Pancreas (tissue), 10 donors: ENCODE results near the gene LCN12. TPM values are rescaled to one million over a fixed set of nuclear protein-coding genes. Genes with fewer than 3 reads are reported as not detected.

Experiments
- ATAC-seq, 4 donors: fragments of 200-7000 bp; cut with Tn5 transposase; one replicate each; pipeline versions ENCODE4 v1.8.0 to v1.9.1; 2020; ENCODE audit warnings: mild to moderate bottlenecking in 4 of 4, moderate library complexity in 4 of 4
- DNase-seq, 6 donors: peaks; one replicate each; pipeline ENCODE4 v3.0.0-alpha.2; 2020
- FAIRE-seq: peaks from 2 replicates; lab custom pipeline; 2012; peaks lifted over from hg19 to GRCh38; lab: Jason Lieb, UNC
- H3K27ac ChIP-seq, 4 donors: fragments of 200-600 bp; sonication (generic); 1 replicate in 3 of 4; 2 replicates in 1 of 4; pipeline versions ENCODE4 v1.5.0 to v1.8.0; 2020
- H3K27me3 ChIP-seq, 4 donors: fragments of 200-600 bp; one replicate each; pipeline ENCODE4 v1.8.0; 2021
- H3K36me3 ChIP-seq, 3 donors: fragments of 200-600 bp; sonication (generic) in 1 of 3; one replicate each; pipeline versions ENCODE4 v1.5.0 to v1.8.0; 2020 to 2021
- H3K4me1 ChIP-seq, 3 donors: fragments of 200-600 bp; one replicate each; pipeline ENCODE4 v1.8.0; 2021
- H3K4me3 ChIP-seq, 4 donors: fragments of 200-600 bp; sonication (generic) in 2 of 4; one replicate each; pipeline versions ENCODE4 v1.5.0 to v1.8.0; 2020 to 2021
- H3K9me3 ChIP-seq, 4 donors: fragments of 200-600 bp; one replicate each; pipeline ENCODE4 v1.8.0; 2021
- WGBS, 2 donors: extraction: QIAGEN DNeasy Blood & Tissue Kit; methylation state at CpG; one replicate each; pipeline ENCODE4 v1.1.7; 2013; 5-methylcytosine and 5-hydroxymethylcytosine counted together
- intact Hi-C, 3 donors: fragments of 100-400 bp; cut with DNase I; formaldehyde crosslinking; loops; one replicate each; pipeline versions ENCODE4 v1.11.1 to v1.14.2; 2022
- polyA plus RNA-seq, 2 donors: library from polyadenylated mRNA; stranded (reverse); fragments of 200-250 nt; gene quantifications; one replicate each; pipeline ENCODE4 v1.2.3, GENCODE V29; 2013
- total RNA-seq, 6 donors: library from RNA; stranded (reverse); fragmentation: NEBNext Ultra II Directional in 4 of 6; extraction: Animal tissue kit (Norgen Biotek cat#: 25700) in 4 of 6; gene quantifications; one replicate each; pipeline versions ENCODE4 v1.2.1 to v1.2.4, GENCODE V29; 2021 to 2023
- TF ChIP-seq, protein P1 (sequence below), 4 donors: fragments of 200-600 bp; sonication (generic) in 3 of 4; IDR thresholded peaks; one replicate each; pipeline versions ENCODE4 v1.5.0 to v1.8.0; 2021; ENCODE audit warnings: antibody characterized with exemption in 4 of 4
- donor health status: healthy with polysubstance abuse.
- donor health status: DM: no; HTN: no; CAD: no; lungs with moderate emphysema.
- donor health status: DM: no; HTN: no; CAD: no.
- donor health status: control.
- donor health status: control.
- donor health status: Bipolar disorder and iron deficiency.
- donor health status: DM: yes; HTN: yes; CAD: no.
- donor health status: DM: no; HTN: no; CAD: no.
- donor health status: DM: no; HTN: no; CAD: no.
- donor health status: DM: yes; HTN: yes; CAD: no.

Gene LCN12
- total and polyA plus RNA-seq, 8 donors = 0.57 to 16.5 (median 3.4) TPM

DNA sequence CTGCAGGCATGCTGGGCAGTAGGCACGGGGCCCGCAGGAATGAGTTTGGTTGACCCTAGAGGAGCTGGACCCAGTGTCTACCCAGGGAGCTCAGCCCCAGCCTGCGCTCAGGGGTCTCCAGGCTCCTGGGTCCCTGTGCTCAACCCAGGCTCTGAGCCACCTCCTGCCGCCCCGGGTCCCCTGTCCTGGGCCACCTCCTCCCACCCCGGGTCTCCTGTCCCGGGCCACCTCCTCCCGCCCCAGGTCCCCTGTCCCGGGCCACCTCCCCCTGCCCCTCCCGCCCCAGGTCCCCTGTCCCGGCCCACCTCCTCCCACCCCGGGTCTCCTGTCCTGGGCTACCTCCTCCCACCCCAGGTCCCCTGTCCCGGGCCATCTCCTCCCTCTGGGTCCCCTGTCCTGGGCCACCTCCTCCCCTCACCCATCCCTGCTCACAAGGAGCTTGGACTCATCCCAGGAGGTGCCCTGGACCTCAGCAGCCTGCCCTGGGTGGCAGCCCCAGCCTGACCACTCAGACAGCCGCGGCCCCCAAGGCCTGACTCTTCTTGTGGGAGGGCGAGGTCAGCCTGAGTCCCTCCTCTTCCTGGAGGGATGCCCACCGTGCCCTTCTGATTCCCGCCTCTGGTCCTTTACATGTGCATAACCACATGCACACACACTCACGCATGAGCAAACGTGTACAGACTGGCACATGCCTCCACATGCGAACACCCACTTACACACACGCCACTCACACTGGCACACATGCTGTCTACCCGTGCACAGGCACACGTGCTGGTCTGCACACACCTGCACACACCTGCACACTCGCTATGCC, 2.4 kb downstream of the LCN12 start:
- 85 to 86% methylated on average over 22 to 25 of the region's 25 CpGs for WGBS, 2 donors
- intact Hi-C loops = loop anchor here in 1 of 3 donors (10.0 kb wide), 1 partner anchor 70 kb away; the partner anchor contains the start of gene ABCA2
- DNase-seq (peak in 2 of 6 donors; percentile 36 to 76), FAIRE-seq (no peak), ATAC-seq (no peak)
- H3K36me3 ChIP-seq = no peaks in the 10 kb centered on the region
- no peaks in the 10 kb centered on the region for H3K9me3 ChIP-seq
- H3K27ac ChIP-seq = no peak overlapping the region
- H3K4me3 ChIP-seq = no peak overlapping the region
- H3K4me1 ChIP-seq = peaks cover 0 to 9% (median 0%) of the 10 kb centered on the region in 3 donors
- TF ChIP-seq, protein P1, sequence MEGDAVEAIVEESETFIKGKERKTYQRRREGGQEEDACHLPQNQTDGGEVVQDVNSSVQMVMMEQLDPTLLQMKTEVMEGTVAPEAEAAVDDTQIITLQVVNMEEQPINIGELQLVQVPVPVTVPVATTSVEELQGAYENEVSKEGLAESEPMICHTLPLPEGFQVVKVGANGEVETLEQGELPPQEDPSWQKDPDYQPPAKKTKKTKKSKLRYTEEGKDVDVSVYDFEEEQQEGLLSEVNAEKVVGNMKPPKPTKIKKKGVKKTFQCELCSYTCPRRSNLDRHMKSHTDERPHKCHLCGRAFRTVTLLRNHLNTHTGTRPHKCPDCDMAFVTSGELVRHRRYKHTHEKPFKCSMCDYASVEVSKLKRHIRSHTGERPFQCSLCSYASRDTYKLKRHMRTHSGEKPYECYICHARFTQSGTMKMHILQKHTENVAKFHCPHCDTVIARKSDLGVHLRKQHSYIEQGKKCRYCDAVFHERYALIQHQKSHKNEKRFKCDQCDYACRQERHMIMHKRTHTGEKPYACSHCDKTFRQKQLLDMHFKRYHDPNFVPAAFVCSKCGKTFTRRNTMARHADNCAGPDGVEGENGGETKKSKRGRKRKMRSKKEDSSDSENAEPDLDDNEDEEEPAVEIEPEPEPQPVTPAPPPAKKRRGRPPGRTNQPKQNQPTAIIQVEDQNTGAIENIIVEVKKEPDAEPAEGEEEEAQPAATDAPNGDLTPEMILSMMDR (IDR thresholded peaks at IDR 0.05) = no peak
- no peaks in the 10 kb centered on the region for H3K27me3 ChIP-seq

DNA sequence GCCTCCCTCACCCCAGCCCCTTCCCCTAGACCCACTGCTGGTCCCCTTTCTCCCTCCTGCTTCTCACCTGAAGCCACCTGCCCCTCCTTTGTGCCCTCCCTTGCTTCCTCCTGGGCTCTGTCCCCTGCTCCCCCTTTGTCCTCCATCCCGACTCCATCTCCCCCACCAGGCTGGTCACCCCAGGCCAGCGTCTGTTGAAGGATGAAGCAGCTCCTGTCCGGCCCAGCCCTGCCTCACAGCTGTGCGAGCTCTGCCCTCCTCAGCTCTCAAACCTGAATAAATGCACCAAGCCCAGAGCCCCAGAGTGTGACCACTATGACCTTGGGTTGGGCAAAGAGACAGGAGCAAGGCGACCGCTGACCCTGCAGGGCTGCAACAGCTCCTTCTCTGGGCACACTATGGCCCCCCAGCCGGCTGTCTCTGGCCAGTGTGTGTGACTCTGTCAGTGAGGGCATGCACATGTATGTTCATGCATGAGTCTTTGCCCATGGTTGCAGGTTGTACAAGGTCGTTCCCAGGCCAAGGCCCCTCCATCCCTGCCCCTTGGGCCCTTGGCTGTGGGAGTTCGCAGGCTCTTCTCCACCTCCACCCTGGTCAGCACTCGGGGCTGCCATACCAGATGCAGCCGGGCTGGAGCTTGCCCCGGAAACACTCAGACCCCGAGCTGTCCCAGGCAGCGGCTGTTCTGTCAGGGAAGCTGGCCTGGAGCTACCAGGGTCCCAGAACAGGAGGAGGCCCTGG, 3.3 kb downstream of the LCN12 start:
- no peaks in the 10 kb centered on the region for H3K27me3 ChIP-seq
- H3K27ac ChIP-seq = no peak overlapping the region
- ATAC-seq (no peak), DNase-seq (peak in 2 of 6 donors; percentile 11 to 66), FAIRE-seq (no peak)
- TF ChIP-seq, protein P1 (IDR thresholded peaks at IDR 0.05) = no peak
- no peak overlapping the region for H3K4me3 ChIP-seq
- H3K4me1 ChIP-seq = peaks cover 0 to 6% (median 0%) of the 10 kb centered on the region in 3 donors
- intact Hi-C loops = loop anchor here in 1 of 3 donors (10.0 kb wide), 1 partner anchor 69 kb away; the partner anchor contains the start of gene ABCA2
- no peaks in the 10 kb centered on the region for H3K9me3 ChIP-seq
- WGBS, 2 donors = 82 to 90% methylated on average over 14 of the region's 14 CpGs
- H3K36me3 ChIP-seq = no peaks in the 10 kb centered on the region

DNA sequence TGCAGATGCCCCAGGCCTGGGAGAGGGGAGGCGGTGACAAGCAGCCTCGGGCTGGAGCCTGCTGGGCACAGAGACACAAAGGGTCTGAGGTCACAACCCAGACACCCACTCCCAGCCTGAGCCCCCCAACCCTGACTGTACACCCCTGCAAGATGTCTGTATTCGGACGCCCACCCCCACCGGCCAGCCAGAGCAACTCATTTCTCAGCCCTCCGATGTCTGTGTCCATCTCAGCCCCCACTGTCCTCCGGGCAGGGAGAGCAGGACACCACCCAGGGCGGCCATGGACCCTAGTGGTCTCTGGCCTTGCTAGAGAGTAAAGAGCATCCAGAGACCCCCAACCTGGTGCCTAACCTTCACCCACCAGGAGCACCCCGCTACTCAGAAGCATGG, 3.9 kb downstream of the LCN12 start:
- no peak overlapping the region for H3K27ac ChIP-seq

DNA sequence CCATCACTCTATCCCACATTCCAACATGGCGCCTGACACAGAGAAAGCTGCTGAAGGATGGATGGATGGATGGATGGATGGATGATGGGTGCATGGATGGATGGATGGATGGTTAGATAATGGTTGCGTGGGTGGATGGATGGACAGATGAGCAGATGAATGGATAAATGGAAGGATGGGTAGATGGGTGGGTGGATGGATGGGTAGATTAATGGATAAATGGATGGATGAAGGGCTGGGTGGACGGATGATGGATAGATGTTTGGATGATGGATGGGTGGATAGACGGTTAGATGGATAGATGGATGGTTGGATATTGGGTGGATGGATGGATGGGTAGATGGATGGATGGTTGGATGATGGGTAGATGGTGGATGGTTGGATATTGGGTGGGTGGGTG, 4.5 kb downstream of the LCN12 start:
- ATAC-seq = no peak
- TF ChIP-seq, protein P1 (IDR thresholded peaks at IDR 0.05) = no peak
- H3K27ac ChIP-seq = no peak overlapping the region
- WGBS, 2 donors = 91 to 94% methylated on average over 4 of the region's 4 CpGs
- intact Hi-C loops = loop anchor here in 1 of 3 donors (10.0 kb wide), 1 partner anchor 68 kb away; the partner anchor contains the start of gene ABCA2
- H3K4me3 ChIP-seq = no peak overlapping the region
- H3K9me3 ChIP-seq = no peaks in the 10 kb centered on the region
- DNase-seq = no peak
- no peaks in the 10 kb centered on the region for H3K27me3 ChIP-seq
- H3K36me3 ChIP-seq = no peaks in the 10 kb centered on the region
- H3K4me1 ChIP-seq = no peaks in the 10 kb centered on the region
- FAIRE-seq = no peak

More for the DNA sequence above, 3.9 kb downstream of the LCN12 start:
- no peak for ATAC-seq
- TF ChIP-seq, protein P1 (IDR thresholded peaks at IDR 0.05) = no peak
- Histone ChIP-seq H3K4me1 (peaks cover 0 to 1% (median 0%) of the 10 kb centered on the region in 3 donors), H3K27me3 (no peaks in the 10 kb centered on the region), H3K9me3 (no peaks in the 10 kb centered on the region), H3K36me3 (no peaks in the 10 kb centered on the region), H3K4me3 (no peak overlapping the region)
- FAIRE-seq = no peak
- WGBS, 2 donors = 87 to 95% methylated on average over 9 of the region's 9 CpGs
- intact Hi-C loops = loop anchor here in 1 of 3 donors (10.0 kb wide), 1 partner anchor 69 kb away; the partner anchor contains the start of gene ABCA2
- peak in 2 of 6 donors; percentile 17 to 55 for DNase-seq
